GM10266 (cell line): ENCODE results near the gene ZRANB1.
"Not testable (repeated sequence)": the region's sequence is repeated elsewhere in the genome, so short reads cannot be mapped to it uniquely, and the experiment has no call there.

ENCODE experiments used
- DNase-seq: peaks from one replicate; pipeline ENCODE4 v3.0.0; 2012; ENCODE audit errors: extremely low spot score
- CTCF ChIP-seq: IDR thresholded peaks from 2 replicates; pipeline ENCODE4 v1.5.1; 2012; ENCODE audit warnings: mild to moderate bottlenecking, low read depth; ENCODE audit not compliant: control insufficient read depth, insufficient read depth; ENCODE audit errors: missing control alignments

The ZRANB1 gene

GRCh38 chr10:124903111-124903510 is 38.8 kb upstream of the ZRANB1 start:
- TF ChIP-seq CTCF: no peak
- no peak for DNase-seq

GRCh38 chr10:124904796-124905195 is 37.1 kb upstream of the ZRANB1 start:
- no peak for DNase-seq
- no peak for TF ChIP-seq CTCF

GRCh38 chr10:124906551-124907001 is 35.3 kb upstream of the ZRANB1 start:
- no peak for TF ChIP-seq CTCF
- no peak for DNase-seq

GRCh38 chr10:124909563-124909962 is 32.4 kb upstream of the ZRANB1 start:
- no peak for DNase-seq
- TF ChIP-seq CTCF: no peak

GRCh38 chr10:124911124-124912067 is 30.5 kb upstream of the ZRANB1 start:
- no peak for TF ChIP-seq CTCF
- DNase-seq: no peak

- no peak for TF ChIP-seq CTCF
- no peak for DNase-seq
Measured at GRCh38 chr10:124912101-124912886, 29.6 kb upstream of the ZRANB1 start.

GRCh38 chr10:124913167-124913566 is 28.8 kb upstream of the ZRANB1 start:
- no peak for TF ChIP-seq CTCF
- no peak for DNase-seq

GRCh38 chr10:124914398-124914797 is 27.5 kb upstream of the ZRANB1 start:
- not testable (repeated sequence) for DNase-seq
